Stimulated activated CD8-positive, alpha-beta memory T cell treated with anti-CD3 and anti-CD28 coated beads, Interleukin-15, amount 100 ng/mL, for 48 hours (primary cell): ENCODE data around the gene DTNB.
"Not testable (repeated sequence)": the region's sequence is repeated elsewhere in the genome, so short reads cannot be mapped to it uniquely, and the experiment has no call there.

ENCODE experiments used
- DNase-seq, 2 donors: peaks; one replicate each; pipeline ENCODE4 v3.0.0-alpha.2; 2020; ENCODE audit warnings: low read depth in 2 of 2

DTNB gene

DNA sequence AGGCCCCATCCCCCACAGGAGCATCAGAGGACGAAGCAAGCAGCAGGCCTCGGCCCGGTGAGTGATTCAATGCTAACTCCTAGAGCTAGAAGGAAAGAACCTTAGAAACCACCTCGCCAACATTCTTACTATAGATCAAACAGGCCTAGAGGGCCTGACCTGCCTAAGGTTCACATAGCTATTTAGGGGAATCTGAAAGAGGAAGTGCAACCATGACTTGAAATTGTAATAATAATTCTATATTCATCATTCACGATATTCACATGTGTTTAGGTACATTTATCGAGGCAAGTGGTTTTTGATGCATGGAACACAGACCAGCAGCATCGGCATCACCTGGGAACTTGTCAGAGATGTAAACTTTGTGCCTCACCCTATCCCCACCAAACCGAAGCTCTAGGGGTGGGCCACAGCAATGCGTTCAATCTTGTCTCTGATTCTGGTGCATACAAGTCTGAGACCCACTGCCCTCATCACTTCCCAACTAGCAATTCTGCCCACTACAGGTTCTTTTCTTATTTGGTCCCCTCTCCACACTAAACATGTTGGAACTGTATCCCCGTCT, 253.6 kb downstream of the DTNB start:
- no peak for DNase-seq

DNA sequence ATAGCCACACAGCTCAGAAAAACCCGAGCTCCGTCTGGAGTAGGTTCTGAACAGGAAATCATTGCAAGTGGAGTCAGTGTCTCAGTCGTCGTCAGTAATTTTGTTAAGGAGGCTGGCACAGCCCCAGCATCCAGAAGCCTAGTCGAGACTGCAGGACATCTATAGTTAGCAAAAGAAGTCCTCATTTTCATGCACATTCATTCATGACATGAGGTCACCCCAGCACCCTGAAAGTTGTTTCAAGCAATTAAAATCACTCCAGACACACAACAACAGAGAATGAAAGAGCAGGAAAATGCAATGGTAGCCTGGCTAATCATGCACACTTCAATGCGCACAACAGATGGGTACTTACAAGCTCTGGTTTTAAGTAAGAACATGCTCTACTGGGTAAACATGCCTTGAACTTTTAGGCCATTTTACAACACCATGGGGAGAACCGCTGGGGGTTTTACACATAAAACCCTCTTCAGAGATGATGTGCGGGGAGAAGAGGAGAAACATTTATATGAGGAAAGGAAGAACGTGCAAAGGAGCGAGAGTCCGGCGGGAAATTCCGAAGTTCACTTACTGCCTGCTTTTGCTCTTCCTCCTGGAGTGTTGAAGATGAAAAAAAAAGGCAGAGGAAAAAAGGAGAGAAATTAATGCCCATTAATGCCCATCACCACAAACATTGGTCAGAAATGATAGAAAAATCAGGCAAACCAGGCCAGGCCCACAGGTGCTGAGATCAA, 254.3 kb downstream of the DTNB start:
- DNase-seq = no peak

DNA sequence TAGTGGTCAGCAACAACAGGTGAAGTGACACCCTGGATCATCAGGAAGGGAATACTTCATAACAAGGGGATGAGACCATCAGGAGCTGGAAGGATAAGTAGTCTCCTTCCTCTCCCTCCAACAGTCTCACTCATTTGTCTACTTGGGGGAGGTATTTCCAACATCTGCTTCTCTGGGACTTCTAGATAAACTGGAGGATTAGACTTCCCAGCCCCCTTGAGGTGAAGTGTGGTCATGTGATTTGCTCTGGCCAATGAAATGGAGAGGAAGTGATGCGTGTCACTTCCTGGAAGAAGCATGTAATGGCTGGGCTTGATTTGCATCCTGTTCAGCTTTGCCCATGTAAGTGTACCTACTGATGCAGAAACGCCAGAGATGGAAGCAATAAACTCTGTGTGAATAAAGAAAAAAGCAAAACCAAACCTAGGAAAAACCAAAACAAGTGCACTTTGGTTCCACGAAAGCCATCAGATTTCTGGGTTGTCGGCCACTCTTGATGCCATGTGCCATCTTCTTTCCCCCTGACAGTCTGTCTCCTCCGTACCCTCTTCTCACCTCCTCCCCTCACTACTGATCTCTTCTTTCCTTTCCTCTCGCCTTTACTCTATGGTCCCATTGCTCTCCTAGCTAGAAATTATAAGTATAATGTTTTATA, 255.5 kb downstream of the DTNB start:
- DNase-seq = no peak

DNA sequence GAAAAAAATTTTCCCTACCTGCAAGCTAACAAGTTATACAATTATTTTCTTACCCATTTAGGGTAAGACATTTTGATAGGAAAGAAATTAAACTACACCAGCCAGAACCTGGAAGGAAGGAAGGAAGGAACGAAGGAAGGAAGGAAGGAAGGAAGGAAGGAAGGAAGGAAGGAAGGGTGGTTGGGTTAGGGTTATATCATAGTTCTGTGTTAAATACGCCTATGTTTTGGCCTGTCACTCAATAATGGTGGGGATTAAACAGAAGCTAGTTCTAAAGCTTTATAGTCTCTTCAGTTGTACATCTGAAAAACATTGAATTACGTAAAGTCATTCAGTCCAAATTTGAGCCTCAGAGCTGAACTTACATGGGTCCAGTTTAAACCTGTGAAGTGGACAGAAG, 256.7 kb downstream of the DTNB start:
- DNase-seq = no peak

- no peak for DNase-seq
Measured at GRCh38 chr2:25414781-25415180, 258.6 kb downstream of the DTNB start.

GRCh38 chr2:25413409-25413808, 260.0 kb downstream of the DTNB start:
- not testable (repeated sequence) for DNase-seq

GRCh38 chr2:25411753-25412152, 261.6 kb downstream of the DTNB start:
- DNase-seq = no peak

DNA sequence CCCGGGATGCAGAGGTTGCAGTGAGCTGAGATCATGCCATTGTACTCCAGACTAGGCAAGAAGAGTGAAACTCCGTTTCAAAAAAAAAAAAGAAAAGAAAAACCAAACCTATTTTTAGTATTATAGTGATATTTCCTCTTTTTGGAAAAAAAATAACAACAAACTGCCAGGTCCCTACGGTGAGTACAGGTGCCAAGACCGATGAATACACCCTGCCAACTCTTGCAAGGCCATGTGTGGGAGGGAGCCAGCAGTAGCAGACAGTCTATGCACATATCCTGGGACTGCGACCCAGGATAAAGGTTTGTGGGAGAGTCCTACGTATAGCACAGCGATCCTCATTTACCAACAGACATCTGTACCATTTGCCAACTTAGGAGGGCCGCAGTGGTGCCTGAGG, 262.1 kb downstream of the DTNB start:
- no peak for DNase-seq

DNA sequence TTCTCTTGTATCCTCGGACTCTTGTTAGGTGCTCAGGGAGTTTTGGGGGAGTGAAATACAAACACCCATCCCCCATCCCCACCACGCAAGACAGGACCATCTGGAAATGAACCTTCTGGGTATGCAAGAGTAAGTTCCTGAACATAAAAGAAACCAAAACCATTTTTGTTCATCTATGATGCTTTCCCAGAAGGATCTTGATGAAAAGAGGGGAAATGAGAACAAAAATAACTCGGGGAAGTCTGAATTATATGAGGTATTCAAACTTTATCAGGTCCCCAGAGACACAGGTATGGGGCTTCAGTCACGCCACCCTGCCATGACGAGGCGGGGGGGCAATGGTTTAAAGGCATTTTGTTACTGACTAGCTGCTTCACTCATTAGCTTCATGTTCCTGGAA, 263.0 kb downstream of the DTNB start:
- no peak for DNase-seq

DNA sequence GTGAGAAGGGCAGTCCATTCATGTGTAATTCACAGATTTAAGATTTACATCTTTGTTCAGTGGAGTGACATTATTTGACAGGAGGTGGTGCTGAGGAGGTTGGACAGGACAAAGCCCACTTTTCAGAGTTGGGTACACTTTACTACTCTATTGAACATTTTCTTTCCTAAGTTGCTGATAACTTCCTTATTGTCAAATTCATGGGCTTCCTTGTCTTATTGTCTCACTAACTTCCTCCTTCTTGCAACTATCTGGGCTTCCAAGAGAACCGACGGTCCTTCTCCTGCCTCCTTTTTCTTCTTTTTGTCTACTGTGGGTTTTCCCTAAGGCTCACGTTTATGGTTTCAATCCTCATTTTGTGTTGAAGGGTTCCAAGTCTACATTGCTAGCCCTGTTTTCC, 263.9 kb downstream of the DTNB start:
- DNase-seq = no peak

DNA sequence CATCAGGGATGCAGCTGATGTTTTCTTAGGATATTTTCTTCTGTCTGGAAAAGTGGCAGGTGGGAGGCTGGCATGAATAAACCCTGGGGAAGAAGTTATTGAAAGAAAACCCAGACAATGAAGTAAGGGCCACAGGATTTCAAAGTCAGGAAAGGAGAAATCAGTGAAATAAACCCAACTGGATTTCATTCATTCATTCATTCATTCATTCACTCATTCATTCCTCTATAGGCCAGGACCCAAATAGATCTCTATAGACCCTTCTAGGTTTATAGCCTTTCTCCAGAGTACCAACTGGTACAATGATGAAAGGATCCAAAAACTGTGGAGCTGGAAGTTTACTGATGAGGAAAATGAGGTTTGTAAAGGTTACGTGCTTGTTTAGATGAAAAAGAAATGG, 264.3 kb downstream of the DTNB start:
- no peak for DNase-seq

GRCh38 chr2:25405611-25406295, 267.6 kb downstream of the DTNB start:
- no peak for DNase-seq

DNA sequence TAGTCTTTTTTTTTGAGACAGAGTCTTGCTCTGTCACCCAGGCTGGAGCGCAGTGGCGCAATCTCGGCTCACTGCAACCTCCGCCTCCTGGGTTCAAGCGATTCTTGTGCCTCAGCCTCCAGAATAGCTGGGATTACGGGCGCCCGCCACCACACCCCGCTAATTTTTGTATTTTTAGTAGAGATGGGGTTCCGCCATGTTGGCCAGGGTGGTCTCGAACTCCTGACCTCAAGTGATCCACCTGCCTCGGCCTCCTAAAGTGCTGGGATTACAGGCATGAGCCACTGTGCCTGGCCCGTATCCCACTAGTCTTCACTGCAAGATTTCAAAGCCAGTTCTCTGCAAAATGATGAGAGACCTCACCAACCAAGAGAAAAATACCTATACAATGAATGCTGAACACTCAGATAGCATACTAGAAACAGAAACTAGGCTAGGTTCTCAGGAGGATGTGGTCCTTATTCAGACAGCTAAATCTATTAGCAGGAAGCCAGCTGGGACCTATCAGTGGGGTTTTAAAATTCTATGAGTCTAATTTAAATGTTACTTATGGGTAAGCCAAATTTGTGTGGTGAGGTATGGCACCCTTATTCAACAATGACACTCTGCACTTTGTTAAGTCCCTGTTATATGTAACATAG, 270.1 kb downstream of the DTNB start:
- not testable (repeated sequence) for DNase-seq

- DNase-seq = no peak
Measured at GRCh38 chr2:25402477-25402876, 270.9 kb downstream of the DTNB start.

DNA sequence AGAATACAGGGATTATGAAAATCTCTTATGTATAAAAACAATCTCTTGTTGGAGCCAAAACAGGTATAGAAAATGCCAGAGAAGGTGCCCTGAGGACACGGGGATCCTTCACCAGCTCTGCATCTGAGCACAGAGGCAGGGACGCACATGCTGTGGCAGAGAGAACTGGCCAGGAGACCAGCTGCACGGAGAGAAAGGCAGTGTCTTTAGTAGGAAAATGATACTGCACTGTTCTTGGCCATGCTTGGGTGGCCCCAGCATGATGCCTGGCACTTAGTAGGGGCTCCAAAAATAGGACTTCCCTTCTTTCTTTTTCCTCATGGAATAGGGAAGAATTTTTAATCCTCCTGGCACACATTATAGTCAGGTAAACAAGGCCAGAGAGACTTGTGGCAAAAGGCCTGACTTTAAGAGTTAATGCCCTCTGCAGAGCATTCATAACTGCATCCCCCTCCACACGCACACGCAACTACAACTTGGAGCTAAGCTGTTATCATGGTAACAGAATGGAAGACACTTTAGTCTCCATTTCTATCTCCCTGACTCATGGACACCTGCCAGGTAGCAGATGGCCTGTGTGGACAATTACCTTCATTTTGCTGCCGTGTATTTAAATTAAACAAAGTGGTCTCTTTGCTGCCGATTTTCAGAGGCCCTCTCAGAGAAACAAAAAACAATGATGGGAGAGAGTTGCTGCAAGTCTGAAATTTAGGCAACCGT, 271.9 kb downstream of the DTNB start:
- no peak for DNase-seq

DNA sequence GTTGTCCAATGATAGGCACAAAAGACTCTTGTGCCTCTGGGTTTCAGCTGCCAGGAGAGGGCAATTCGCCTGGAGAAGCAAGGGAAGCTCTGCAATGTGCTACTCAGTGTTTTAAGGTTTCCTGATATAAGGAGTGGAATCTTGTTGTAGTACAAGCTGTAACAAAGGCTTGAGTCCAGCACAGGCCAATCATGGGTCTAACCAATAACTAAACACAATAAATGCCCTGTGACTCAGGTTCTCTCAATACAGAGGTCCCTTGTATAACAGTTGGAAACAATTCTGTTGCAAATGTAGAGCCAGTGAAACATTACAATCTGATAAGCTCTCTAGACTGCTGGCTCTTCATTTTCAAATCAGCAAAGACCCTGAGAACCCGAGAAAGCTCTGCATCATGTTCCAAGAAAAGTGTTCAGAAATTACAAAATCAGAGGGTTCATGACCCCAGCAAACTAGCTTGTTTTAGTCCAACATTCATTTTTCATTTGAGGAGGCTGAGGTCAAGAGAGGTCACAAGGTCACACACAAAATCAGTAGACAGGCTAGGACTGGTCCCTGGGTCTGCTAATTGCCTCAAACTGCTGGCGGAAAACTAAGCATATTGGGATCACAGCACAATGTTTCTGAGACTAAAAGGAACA, 272.7 kb downstream of the DTNB start:
- no peak for DNase-seq

GRCh38 chr2:25400169-25400568, 273.2 kb downstream of the DTNB start:
- DNase-seq = no peak

DNA sequence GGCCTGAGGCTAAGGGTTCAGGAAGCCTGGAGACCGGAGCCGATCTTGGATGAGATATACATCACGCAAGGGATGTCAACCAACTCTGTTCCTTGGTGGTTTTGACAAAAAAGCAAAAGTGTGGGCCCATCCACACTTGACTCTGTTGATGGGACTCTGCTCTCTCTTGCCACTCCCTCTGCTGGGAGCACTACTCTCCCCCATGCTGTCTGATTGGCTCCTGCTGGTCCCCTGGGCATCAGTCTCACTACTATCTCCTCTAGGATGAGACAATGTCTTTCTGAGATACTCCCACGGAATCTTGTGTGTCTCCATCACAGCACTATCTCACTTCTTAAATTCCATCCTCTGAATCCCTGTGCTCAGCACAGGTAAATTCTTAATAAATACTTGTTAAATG, 274.8 kb downstream of the DTNB start:
- no peak for DNase-seq

- DNase-seq = no peak
Measured at GRCh38 chr2:25397777-25398176, 275.6 kb downstream of the DTNB start.

DNA sequence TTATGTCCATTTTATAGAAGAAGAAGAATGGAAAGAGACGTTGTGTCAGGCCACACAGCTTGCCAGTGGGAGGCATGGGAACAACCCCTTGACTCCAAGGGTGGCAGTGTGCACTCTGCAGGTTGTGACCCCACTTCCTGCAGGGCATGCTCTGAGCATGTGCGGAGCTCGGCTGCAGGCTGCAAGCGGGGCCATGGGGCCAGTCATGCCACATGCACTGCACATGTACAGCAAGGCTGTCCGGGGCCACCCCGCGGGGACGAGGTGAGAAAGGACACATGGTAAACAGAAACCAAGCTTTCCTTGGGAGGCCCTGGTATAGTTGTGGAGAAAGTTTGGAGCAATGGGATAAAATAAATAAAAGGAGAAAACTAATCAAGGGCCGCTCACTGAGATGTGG, 284.2 kb downstream of the DTNB start:
- no peak for DNase-seq

GRCh38 chr2:25388491-25388890, 284.9 kb downstream of the DTNB start:
- no peak for DNase-seq
